ENCODE results near the gene ALKAL2. TPM values are rescaled to one million over a fixed set of nuclear protein-coding genes. Genes with fewer than 3 reads are reported as not detected.

The ALKAL2 gene
- total and polyA plus RNA-seq, 2 of the 13 experiments (the other 11 are each of a cell fraction or from before 2014, with no cell fraction given), result 0.22 to 1.7 TPM

GRCh38 chr2:263022-263738 is 24.7 kb downstream of the ALKAL2 start (continued):
- TF ChIP-seq, protein P1, sequence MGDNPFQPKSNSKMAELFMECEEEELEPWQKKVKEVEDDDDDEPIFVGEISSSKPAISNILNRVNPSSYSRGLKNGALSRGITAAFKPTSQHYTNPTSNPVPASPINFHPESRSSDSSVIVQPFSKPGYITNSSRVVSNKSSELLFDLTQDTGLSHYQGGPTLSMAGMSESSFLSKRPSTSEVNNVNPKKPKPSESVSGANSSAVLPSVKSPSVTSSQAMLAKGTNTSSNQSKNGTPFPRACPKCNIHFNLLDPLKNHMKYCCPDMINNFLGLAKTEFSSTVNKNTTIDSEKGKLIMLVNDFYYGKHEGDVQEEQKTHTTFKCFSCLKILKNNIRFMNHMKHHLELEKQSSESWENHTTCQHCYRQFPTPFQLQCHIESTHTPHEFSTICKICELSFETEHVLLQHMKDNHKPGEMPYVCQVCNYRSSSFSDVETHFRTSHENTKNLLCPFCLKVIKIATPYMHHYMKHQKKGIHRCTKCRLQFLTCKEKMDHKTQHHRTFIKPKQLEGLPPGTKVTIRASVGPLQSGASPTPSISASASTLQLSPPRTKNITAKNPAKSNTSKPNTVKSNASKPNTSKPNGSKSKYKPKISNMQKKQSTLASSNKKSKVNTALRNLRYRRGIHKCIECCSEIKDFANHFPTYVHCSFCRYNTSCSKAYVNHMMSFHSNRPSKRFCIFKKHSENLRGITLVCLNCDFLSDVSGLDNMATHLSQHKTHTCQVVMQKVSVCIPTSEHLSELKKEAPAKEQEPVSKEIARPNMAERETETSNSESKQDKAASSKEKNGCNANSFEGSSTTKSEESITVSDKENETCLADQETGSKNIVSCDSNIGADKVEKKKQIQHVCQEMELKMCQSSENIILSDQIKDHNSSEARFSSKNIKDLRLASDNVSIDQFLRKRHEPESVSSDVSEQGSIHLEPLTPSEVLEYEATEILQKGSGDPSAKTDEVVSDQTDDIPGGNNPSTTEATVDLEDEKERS (CRISPR knock-in tag; IDR thresholded peaks at IDR 0.05), result no peak
- TF ChIP-seq, protein P2, sequence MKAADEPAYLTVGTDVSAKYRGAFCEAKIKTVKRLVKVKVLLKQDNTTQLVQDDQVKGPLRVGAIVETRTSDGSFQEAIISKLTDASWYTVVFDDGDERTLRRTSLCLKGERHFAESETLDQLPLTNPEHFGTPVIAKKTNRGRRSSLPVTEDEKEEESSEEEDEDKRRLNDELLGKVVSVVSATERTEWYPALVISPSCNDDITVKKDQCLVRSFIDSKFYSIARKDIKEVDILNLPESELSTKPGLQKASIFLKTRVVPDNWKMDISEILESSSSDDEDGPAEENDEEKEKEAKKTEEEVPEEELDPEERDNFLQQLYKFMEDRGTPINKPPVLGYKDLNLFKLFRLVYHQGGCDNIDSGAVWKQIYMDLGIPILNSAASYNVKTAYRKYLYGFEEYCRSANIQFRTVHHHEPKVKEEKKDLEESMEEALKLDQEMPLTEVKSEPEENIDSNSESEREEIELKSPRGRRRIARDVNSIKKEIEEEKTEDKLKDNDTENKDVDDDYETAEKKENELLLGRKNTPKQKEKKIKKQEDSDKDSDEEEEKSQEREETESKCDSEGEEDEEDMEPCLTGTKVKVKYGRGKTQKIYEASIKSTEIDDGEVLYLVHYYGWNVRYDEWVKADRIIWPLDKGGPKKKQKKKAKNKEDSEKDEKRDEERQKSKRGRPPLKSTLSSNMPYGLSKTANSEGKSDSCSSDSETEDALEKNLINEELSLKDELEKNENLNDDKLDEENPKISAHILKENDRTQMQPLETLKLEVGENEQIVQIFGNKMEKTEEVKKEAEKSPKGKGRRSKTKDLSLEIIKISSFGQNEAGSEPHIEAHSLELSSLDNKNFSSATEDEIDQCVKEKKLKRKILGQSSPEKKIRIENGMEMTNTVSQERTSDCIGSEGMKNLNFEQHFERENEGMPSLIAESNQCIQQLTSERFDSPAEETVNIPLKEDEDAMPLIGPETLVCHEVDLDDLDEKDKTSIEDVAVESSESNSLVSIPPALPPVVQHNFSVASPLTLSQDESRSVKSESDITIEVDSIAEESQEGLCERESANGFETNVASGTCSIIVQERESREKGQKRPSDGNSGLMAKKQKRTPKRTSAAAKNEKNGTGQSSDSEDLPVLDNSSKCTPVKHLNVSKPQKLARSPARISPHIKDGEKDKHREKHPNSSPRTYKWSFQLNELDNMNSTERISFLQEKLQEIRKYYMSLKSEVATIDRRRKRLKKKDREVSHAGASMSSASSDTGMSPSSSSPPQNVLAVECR (CRISPR knock-in tag; IDR thresholded peaks at IDR 0.05; ENCODE audit: borderline replicate concordance), result no peak
- no peak for TF ChIP-seq NFIB (CRISPR knock-in tag; IDR thresholded peaks at IDR 0.05; ENCODE audit: borderline replicate concordance)
- no peak for TF ChIP-seq HMG20A (CRISPR knock-in tag; IDR thresholded peaks at IDR 0.05; ENCODE audit: borderline replicate concordance)
- no peak for TF ChIP-seq ZC3H4 (CRISPR knock-in tag; IDR thresholded peaks at IDR 0.05; ENCODE audit: borderline replicate concordance)
- no peak for TF ChIP-seq PAWR (CRISPR knock-in tag; IDR thresholded peaks at IDR 0.05; ENCODE audit: borderline replicate concordance)
- no peak for TF ChIP-seq MIER3 (CRISPR knock-in tag; IDR thresholded peaks at IDR 0.05; ENCODE audit: borderline replicate concordance)
- TF ChIP-seq CEBPB (IDR thresholded peaks at IDR 0.05; ENCODE audit: borderline replicate concordance, low read depth, low read length), result no peak
- no peak for TF ChIP-seq ZNF468 (CRISPR knock-in tag; IDR thresholded peaks at IDR 0.05)
- no peak for TF ChIP-seq ZMYM4 (CRISPR knock-in tag; IDR thresholded peaks at IDR 0.05)
- TF ChIP-seq TSC22D2 (CRISPR knock-in tag; IDR thresholded peaks at IDR 0.05; ENCODE audit: borderline replicate concordance), result no peak
- no peak for TF ChIP-seq SIX4 (CRISPR knock-in tag; IDR thresholded peaks at IDR 0.05)
- no peak for TF ChIP-seq ZFP90 (CRISPR knock-in tag; IDR thresholded peaks at IDR 0.05; ENCODE audit: borderline replicate concordance)
- TF ChIP-seq TCF7 (IDR thresholded peaks at IDR 0.05; ENCODE audit: low read depth), result no peak
- no peak for TF ChIP-seq POLR2AphosphoS5 (IDR thresholded peaks at IDR 0.05; ENCODE audit: low read depth, low read length)
- TF ChIP-seq ZNF570 (CRISPR knock-in tag; IDR thresholded peaks at IDR 0.05; ENCODE audit: borderline replicate concordance), result no peak
- TF ChIP-seq MED8 (CRISPR knock-in tag; IDR thresholded peaks at IDR 0.05; ENCODE audit: insufficient replicate concordance), result no peak
- no peak for TF ChIP-seq ISL2 (CRISPR knock-in tag; IDR thresholded peaks at IDR 0.05)
- TF ChIP-seq HHEX (CRISPR knock-in tag; IDR thresholded peaks at IDR 0.05), result no peak
- no peak for TF ChIP-seq TBX3 (IDR thresholded peaks at IDR 0.05; ENCODE audit: borderline replicate concordance)
- no peak for TF ChIP-seq DDIT3 (CRISPR knock-in tag; IDR thresholded peaks at IDR 0.05)
- no peak for TF ChIP-seq ZNF350 (CRISPR knock-in tag; IDR thresholded peaks at IDR 0.05; ENCODE audit: borderline replicate concordance, low read depth)
- no peak for TF ChIP-seq ZSCAN20 (CRISPR knock-in tag; IDR thresholded peaks at IDR 0.05; ENCODE audit: borderline replicate concordance)
- TF ChIP-seq ZFP82 (CRISPR knock-in tag; IDR thresholded peaks at IDR 0.05; ENCODE audit: borderline replicate concordance), result no peak

All from HepG2 (cell line).